ENCODE results near the gene SPIN2B.
A peak's percentile ranks its signal among the peaks of the same experiment; 100 is the strongest.
"Not testable (repeated sequence)": the region's sequence is repeated elsewhere in the genome, so short reads cannot be mapped to it uniquely, and the experiment has no call there.

Gene SPIN2B

GRCh38 chrX:57119416-57119815, 1.9 kb downstream of the SPIN2B start:
- no peak overlapping the region for H3K4me3 Mint-ChIP-seq
- H3K4me1 Mint-ChIP-seq: peaks cover 9% of the 10 kb centered on the region
- CTCF ChIA-PET: no interaction called here
- no peaks in the 10 kb centered on the region for H3K27me3 Mint-ChIP-seq
- DNase-seq: no peak
- H3K9me3 Mint-ChIP-seq: no peaks in the 10 kb centered on the region
- no peak overlapping the region for H3K27ac Mint-ChIP-seq
- H3K36me3 Mint-ChIP-seq: peaks cover 10% of the 10 kb centered on the region

GRCh38 chrX:57117566-57117965, 3.8 kb downstream of the SPIN2B start:
- DNase-seq, H3K4me1 Mint-ChIP-seq, H3K4me3 Mint-ChIP-seq, H3K27ac Mint-ChIP-seq, CTCF ChIA-PET, H3K27me3 Mint-ChIP-seq, H3K9me3 Mint-ChIP-seq: not testable (repeated sequence)
- peaks cover 11% of the 10 kb centered on the region for H3K36me3 Mint-ChIP-seq

- CTCF ChIA-PET: no interaction called here
- peaks cover 11% of the 10 kb centered on the region for H3K4me1 Mint-ChIP-seq
- no peak overlapping the region for H3K27ac Mint-ChIP-seq
- peaks cover 11% of the 10 kb centered on the region for H3K36me3 Mint-ChIP-seq
- H3K9me3 Mint-ChIP-seq: peaks cover 2% of the 10 kb centered on the region
- no peak for DNase-seq
- no peaks in the 10 kb centered on the region for H3K27me3 Mint-ChIP-seq
- no peak overlapping the region for H3K4me3 Mint-ChIP-seq
These were observed 16.4 kb downstream of the SPIN2B start for GRCh38 chrX:57104921-57105398.

GRCh38 chrX:57104406-57104805, 16.9 kb downstream of the SPIN2B start:
- H3K36me3 Mint-ChIP-seq: peaks cover 9% of the 10 kb centered on the region
- peaks cover 11% of the 10 kb centered on the region for H3K4me1 Mint-ChIP-seq
- peaks cover 2% of the 10 kb centered on the region for H3K9me3 Mint-ChIP-seq
- CTCF ChIA-PET: no interaction called here
- H3K27ac Mint-ChIP-seq: no peak overlapping the region
- no peak overlapping the region for H3K4me3 Mint-ChIP-seq
- H3K27me3 Mint-ChIP-seq: no peaks in the 10 kb centered on the region
- no peak for DNase-seq

GRCh38 chrX:57103489-57103888, 17.9 kb downstream of the SPIN2B start:
- peaks cover 11% of the 10 kb centered on the region for H3K4me1 Mint-ChIP-seq
- no peak overlapping the region for H3K27ac Mint-ChIP-seq
- H3K36me3 Mint-ChIP-seq: peaks cover 8% of the 10 kb centered on the region
- CTCF ChIA-PET: no interaction called here
- no peak overlapping the region for H3K4me3 Mint-ChIP-seq
- H3K27me3 Mint-ChIP-seq: no peaks in the 10 kb centered on the region
- DNase-seq: no peak
- peaks cover 6% of the 10 kb centered on the region for H3K9me3 Mint-ChIP-seq

- CTCF ChIA-PET, H3K27ac Mint-ChIP-seq, H3K27me3 Mint-ChIP-seq, H3K9me3 Mint-ChIP-seq, H3K4me3 Mint-ChIP-seq: not testable (repeated sequence)
- Mint-ChIP-seq H3K36me3 (peaks cover 11% of the 10 kb centered on the region), H3K4me1 (peaks cover 11% of the 10 kb centered on the region)
- peak; percentile 28 for DNase-seq
These were observed 18.4 kb downstream of the SPIN2B start for GRCh38 chrX:57102918-57103317.

- no peaks in the 10 kb centered on the region for H3K27me3 Mint-ChIP-seq
- no peak overlapping the region for H3K27ac Mint-ChIP-seq
- peaks cover 1% of the 10 kb centered on the region for H3K36me3 Mint-ChIP-seq
These were observed 38.2 kb downstream of the SPIN2B start for GRCh38 chrX:57083143-57083542.

GRCh38 chrX:57074458-57074857, 46.9 kb downstream of the SPIN2B start:
- no peak for DNase-seq
- CTCF ChIA-PET: no interaction called here

More at GRCh38 chrX:57083143-57083542, 38.2 kb downstream of the SPIN2B start:
- Mint-ChIP-seq H3K4me3 (no peak overlapping the region), H3K4me1 (no peaks in the 10 kb centered on the region), H3K9me3 (peaks cover 3% of the 10 kb centered on the region)
- no peak for DNase-seq
- CTCF ChIA-PET: no interaction called here

GRCh38 chrX:57070185-57070984, 51.0 kb downstream of the SPIN2B start:
- DNase-seq: no peak
- Mint-ChIP-seq H3K36me3 (no peaks in the 10 kb centered on the region), H3K27ac (no peak overlapping the region), H3K9me3 (no peaks in the 10 kb centered on the region), H3K27me3 (peaks cover 5% of the 10 kb centered on the region), H3K4me1 (no peaks in the 10 kb centered on the region), H3K4me3 (no peak overlapping the region)
- CTCF ChIA-PET: no interaction called here

More at GRCh38 chrX:57074458-57074857, 46.9 kb downstream of the SPIN2B start:
- H3K4me1 Mint-ChIP-seq: no peaks in the 10 kb centered on the region
- H3K27me3 Mint-ChIP-seq: no peaks in the 10 kb centered on the region
- H3K9me3 Mint-ChIP-seq: peaks cover 2% of the 10 kb centered on the region
- no peak overlapping the region for H3K27ac Mint-ChIP-seq
- H3K36me3 Mint-ChIP-seq: no peaks in the 10 kb centered on the region
- no peak overlapping the region for H3K4me3 Mint-ChIP-seq

All from activated naive CD4-positive, alpha-beta T cell treated with anti-CD3 and anti-CD28 coated beads, Interleukin-2, amount 10 ng/mL, durations not matched to agents 7 days and 5 days (primary cell).